HEK293 (cell line): Measurements from ENCODE around the gene WWOX.

ENCODE experiments used
- CTCF ChIA-PET: fragments of 350-600 bp; formaldehyde crosslinking; extraction: SDS; loops from one replicate; lab custom pipeline; 2021; ENCODE audit warnings: antibody characterized with exemption; lab: Yijun Ruan, JAX
- POLR2A ChIA-PET: fragments of 300-600 bp; formaldehyde crosslinking; extraction: SDS; loops from one replicate; lab custom pipeline; 2020; ENCODE audit warnings: antibody characterized with exemption, inconsistent platforms; lab: Yijun Ruan, JAX
- H3K27ac ChIP-seq: fragments of 200-500 bp; sonication (Bioruptor generic); 2 replicates; pipeline ENCODE4 v1.5.1; 2014; ENCODE audit warnings: low read depth, low read length, control low read depth, inconsistent platforms; ENCODE audit errors: extremely low read depth
- H3K36me3 ChIP-seq, 2 experiments: fragments of 200-500 bp in 1 of 2; sonication (Bioruptor generic) in 1 of 2; 1 replicate in 1 of 2; 2 replicates in 1 of 2; pipeline ENCODE4 v1.5.1; 2014 to 2017; ENCODE audit warnings: inconsistent platforms in 2 of 2, low read length in 2 of 2; ENCODE audit not compliant: control insufficient read depth in 2 of 2, insufficient read depth in 1 of 2
- H3K4me1 ChIP-seq: fragments of 200-500 bp; sonication (Bioruptor generic); 2 replicates; pipeline ENCODE4 v1.5.1; 2014; ENCODE audit warnings: mild to moderate bottlenecking, low read length, inconsistent platforms; ENCODE audit not compliant: control insufficient read depth, insufficient read depth
- H3K4me3 ChIP-seq: 2 replicates; pipeline ENCODE4 v1.5.1; 2011; ENCODE audit warnings: low read depth, mild to moderate bottlenecking, control low read depth, low read length, moderate library complexity
- H3K9me3 ChIP-seq: fragments of 200-500 bp; sonication (Bioruptor generic); 2 replicates; pipeline ENCODE4 v1.5.1; 2014; ENCODE audit warnings: low read depth, low read length, inconsistent platforms; ENCODE audit not compliant: control insufficient read depth, insufficient read depth
- ELK4 ChIP-seq: IDR thresholded peaks from 2 replicates; pipeline ENCODE4 v1.6.1; 2011; ENCODE audit warnings: mild to moderate bottlenecking, low read depth, low read length, borderline replicate concordance
- MEIS1 ChIP-seq: sonication (generic); formaldehyde crosslinking; IDR thresholded peaks from 2 replicates; pipeline ENCODE4 v1.8.1; 2022; ENCODE audit warnings: missing genetic modification reagents, mild to moderate bottlenecking, borderline replicate concordance
- OVOL3 ChIP-seq: fragments of 450-650 bp; formaldehyde crosslinking; IDR thresholded peaks from 2 replicates; pipeline ENCODE4 v1.5.1; 2016; ENCODE audit warnings: missing biosample characterization, missing genetic modification characterization
- TRIM28 ChIP-seq: IDR thresholded peaks from 2 replicates; pipeline ENCODE4 v1.6.1; 2011; ENCODE audit warnings: low read length, control low read depth, borderline replicate concordance
- YY1 ChIP-seq: fragments of 450-650 bp; formaldehyde crosslinking; IDR thresholded peaks from 2 replicates; pipeline ENCODE4 v1.5.1; 2018; ENCODE audit warnings: missing biosample characterization, missing genetic modification characterization
- ZBTB48 ChIP-seq: fragments of 450-650 bp; formaldehyde crosslinking; IDR thresholded peaks from 2 replicates; pipeline ENCODE4 v1.5.1; 2016; ENCODE audit warnings: missing biosample characterization, missing genetic modification characterization
- ZFP41 ChIP-seq: fragments of 450-650 bp; formaldehyde crosslinking; IDR thresholded peaks from 2 replicates; pipeline ENCODE4 v1.5.1; 2016; ENCODE audit warnings: missing biosample characterization, missing genetic modification characterization, borderline replicate concordance
- ZNF114 ChIP-seq: fragments of 450-650 bp; formaldehyde crosslinking; IDR thresholded peaks from 2 replicates; pipeline ENCODE4 v1.5.0; 2017; ENCODE audit warnings: missing biosample characterization, missing genetic modification characterization
- ZNF184 ChIP-seq: fragments of 450-650 bp; IDR thresholded peaks from 2 replicates; pipeline ENCODE4 v1.5.1; 2018; ENCODE audit warnings: missing biosample characterization, mild to moderate bottlenecking, missing genetic modification characterization
- ZNF211 ChIP-seq: fragments of 450-650 bp; formaldehyde crosslinking; IDR thresholded peaks from 2 replicates; pipeline ENCODE4 v1.5.1; 2016; ENCODE audit warnings: low read depth, missing biosample characterization, missing genetic modification characterization
- ZNF23 ChIP-seq: fragments of 450-650 bp; formaldehyde crosslinking; IDR thresholded peaks from 2 replicates; pipeline ENCODE4 v1.5.1; 2016; ENCODE audit warnings: missing biosample characterization, missing genetic modification characterization, borderline replicate concordance
- ZNF266 ChIP-seq: fragments of 450-650 bp; formaldehyde crosslinking; IDR thresholded peaks from 2 replicates; pipeline ENCODE4 v1.5.1; 2016; ENCODE audit warnings: missing biosample characterization, missing genetic modification characterization, low read depth
- ZNF335 ChIP-seq: fragments of 450-650 bp; formaldehyde crosslinking; conservative IDR thresholded peaks from 2 replicates; pipeline ENCODE4 v1.5.1; 2016; ENCODE audit warnings: missing biosample characterization, missing genetic modification characterization
- ZNF426 ChIP-seq: fragments of 450-650 bp; formaldehyde crosslinking; IDR thresholded peaks from 2 replicates; pipeline ENCODE4 v1.5.1; 2017; ENCODE audit warnings: missing biosample characterization, missing genetic modification characterization, mild to moderate bottlenecking, inconsistent platforms, moderate library complexity
- ZNF530 ChIP-seq: fragments of 450-650 bp; formaldehyde crosslinking; IDR thresholded peaks from 2 replicates; pipeline ENCODE4 v1.5.1; 2016; ENCODE audit warnings: low read depth, missing biosample characterization, missing genetic modification characterization
- ZNF624 ChIP-seq: fragments of 450-650 bp; formaldehyde crosslinking; IDR thresholded peaks from 2 replicates; pipeline ENCODE4 v1.5.1; 2017; ENCODE audit warnings: missing biosample characterization, missing genetic modification characterization
- ZNF843 ChIP-seq: fragments of 450-650 bp; formaldehyde crosslinking; IDR thresholded peaks from 2 replicates; pipeline ENCODE4 v1.5.1; 2016; ENCODE audit warnings: missing biosample characterization, missing genetic modification characterization
- TF ChIP-seq, protein P1 (sequence below): fragments of 450-650 bp; IDR thresholded peaks from 2 replicates; pipeline ENCODE4 v1.5.1; 2018; ENCODE audit warnings: missing biosample characterization, missing genetic modification characterization
- TF ChIP-seq, protein P2 (sequence below): fragments of 450-650 bp; formaldehyde crosslinking; IDR thresholded peaks from 2 replicates; pipeline ENCODE4 v1.5.1; 2016; ENCODE audit warnings: missing biosample characterization, missing genetic modification characterization

Gene WWOX

DNA sequence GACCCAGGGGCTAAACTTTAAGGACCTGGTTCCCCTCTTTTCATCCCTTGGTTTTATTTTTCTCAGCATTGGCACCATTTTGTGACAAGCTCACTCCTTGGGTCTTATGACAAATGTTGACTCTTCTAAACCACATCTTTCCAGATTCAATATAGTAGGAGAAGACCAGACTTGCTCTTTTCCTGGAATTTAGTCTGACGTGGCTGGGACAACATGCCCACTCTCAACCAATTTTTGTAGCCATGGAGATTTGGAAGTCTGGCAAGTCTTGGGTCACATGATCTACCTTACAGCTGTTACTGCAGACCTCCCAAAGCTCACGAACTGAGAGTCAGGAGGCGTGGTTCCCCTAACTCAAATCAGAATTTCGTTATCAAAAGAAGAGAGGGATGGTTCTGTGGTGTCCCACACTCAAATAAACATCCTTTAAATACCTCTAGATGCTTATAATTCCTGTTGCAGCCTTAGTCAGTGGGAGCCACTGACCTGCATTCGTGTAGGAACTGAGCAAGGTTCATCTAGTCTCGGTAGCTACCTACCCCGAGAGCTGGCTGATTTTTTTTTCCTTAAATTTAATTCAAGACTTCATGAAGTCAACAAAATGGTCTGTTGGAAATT, 817.6 kb downstream of the WWOX start:
- no peak overlapping the region for H3K4me3 ChIP-seq
- TF ChIP-seq ZNF843 (no peak), ZNF211 (tag by site-specific recombination) (no peak), ZNF335 (no peak), ZFP41 (tag by site-specific recombination) (no peak), MEIS1 (CRISPR knock-in tag) (no peak), ZBTB48 (no peak)
- TF ChIP-seq, protein P1, sequence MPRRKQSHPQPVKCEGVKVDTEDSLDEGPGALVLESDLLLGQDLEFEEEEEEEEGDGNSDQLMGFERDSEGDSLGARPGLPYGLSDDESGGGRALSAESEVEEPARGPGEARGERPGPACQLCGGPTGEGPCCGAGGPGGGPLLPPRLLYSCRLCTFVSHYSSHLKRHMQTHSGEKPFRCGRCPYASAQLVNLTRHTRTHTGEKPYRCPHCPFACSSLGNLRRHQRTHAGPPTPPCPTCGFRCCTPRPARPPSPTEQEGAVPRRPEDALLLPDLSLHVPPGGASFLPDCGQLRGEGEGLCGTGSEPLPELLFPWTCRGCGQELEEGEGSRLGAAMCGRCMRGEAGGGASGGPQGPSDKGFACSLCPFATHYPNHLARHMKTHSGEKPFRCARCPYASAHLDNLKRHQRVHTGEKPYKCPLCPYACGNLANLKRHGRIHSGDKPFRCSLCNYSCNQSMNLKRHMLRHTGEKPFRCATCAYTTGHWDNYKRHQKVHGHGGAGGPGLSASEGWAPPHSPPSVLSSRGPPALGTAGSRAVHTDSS (tag by site-specific recombination), result no peak
- TF ChIP-seq, all 188 proteins: peak for 0
- Histone ChIP-seq H3K27ac (no peak overlapping the region), H3K4me1 (no peaks in the 10 kb centered on the region), H3K9me3 (no peaks in the 10 kb centered on the region), H3K36me3 (no peaks in the 10 kb centered on the region)
- POLR2A ChIA-PET, result no interaction called here
- CTCF ChIA-PET, result interaction anchor here (1.1 kb wide), 1 partner anchor 156 kb away, joined by 3 read pairs; no protein-coding TSS in a partner anchor

DNA sequence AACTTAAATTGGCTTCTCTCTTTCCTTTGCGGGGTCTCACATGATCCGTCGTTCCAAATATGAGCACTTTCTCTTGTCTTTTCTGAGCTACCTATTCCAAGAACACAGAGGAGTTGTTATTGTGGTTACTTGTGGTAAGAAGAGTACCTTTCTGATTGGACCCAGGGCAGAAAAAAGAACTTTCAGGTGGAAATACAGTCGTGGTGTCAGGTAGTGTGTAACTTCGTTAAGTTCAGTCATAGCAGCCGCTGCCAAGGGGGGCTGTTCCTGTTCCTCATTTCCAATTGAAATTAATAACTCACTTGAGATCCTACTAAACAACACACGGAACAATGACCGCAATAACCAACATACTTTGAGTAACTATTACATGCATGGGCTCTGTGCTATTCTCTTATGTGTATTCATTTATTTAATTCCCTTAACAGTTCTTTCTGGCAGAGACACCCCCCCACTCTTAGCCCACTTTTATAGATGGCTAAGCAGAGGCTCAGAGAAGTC, 819.4 kb downstream of the WWOX start:
- Histone ChIP-seq H3K4me1 (no peaks in the 10 kb centered on the region), H3K27ac (no peak overlapping the region), H3K36me3 (no peaks in the 10 kb centered on the region), H3K4me3 (no peak overlapping the region), H3K9me3 (no peaks in the 10 kb centered on the region)
- TF ChIP-seq ZNF843 (no peak), ZNF530 (tag by site-specific recombination) (no peak)
- CTCF ChIA-PET, result no interaction called here
- POLR2A ChIA-PET, result no interaction called here

GRCh38 chr16:78919852-78920251, 820.4 kb downstream of the WWOX start:
- Histone ChIP-seq H3K4me3 (no peak overlapping the region), H3K9me3 (no peaks in the 10 kb centered on the region), H3K36me3 (no peaks in the 10 kb centered on the region), H3K27ac (no peak overlapping the region), H3K4me1 (no peaks in the 10 kb centered on the region)
- ChIA-PET CTCF (no interaction called here), POLR2A (no interaction called here)
- TF ChIP-seq, protein P2, sequence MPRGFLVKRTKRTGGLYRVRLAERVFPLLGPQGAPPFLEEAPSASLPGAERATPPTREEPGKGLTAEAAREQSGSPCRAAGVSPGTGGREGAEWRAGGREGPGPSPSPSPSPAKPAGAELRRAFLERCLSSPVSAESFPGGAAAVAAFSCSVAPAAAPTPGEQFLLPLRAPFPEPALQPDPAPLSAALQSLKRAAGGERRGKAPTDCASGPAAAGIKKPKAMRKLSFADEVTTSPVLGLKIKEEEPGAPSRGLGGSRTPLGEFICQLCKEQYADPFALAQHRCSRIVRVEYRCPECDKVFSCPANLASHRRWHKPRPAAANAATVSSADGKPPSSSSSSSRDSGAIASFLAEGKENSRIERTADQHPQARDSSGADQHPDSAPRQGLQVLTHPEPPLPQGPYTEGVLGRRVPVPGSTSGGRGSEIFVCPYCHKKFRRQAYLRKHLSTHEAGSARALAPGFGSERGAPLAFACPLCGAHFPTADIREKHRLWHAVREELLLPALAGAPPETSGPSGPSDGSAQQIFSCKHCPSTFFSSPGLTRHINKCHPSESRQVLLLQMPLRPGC, result no peak
- TF ChIP-seq ZNF114 (tag by site-specific recombination), result no peak
- TF ChIP-seq ZNF624 (tag by site-specific recombination), result no peak
- no peak for TF ChIP-seq ZNF184 (tag by site-specific recombination)
- no peak for TF ChIP-seq ZNF266 (tag by site-specific recombination)
- no peak for TF ChIP-seq ZNF23 (tag by site-specific recombination)
- no peak for TF ChIP-seq YY1
- TF ChIP-seq OVOL3 (tag by site-specific recombination), result no peak
- no peak for TF ChIP-seq ELK4
- no peak for TF ChIP-seq ZNF426 (tag by site-specific recombination)
- no peak for TF ChIP-seq TRIM28
